SK-N-SH treated with all-trans-retinoic acid at 6 μM for 48 hours (cell line): ENCODE measurements around the gene ARHGEF37.

Source experiments
- ATAC-seq: fragments of 200-7000 bp; cut with Tn5 transposase; 3 replicates; pipeline ENCODE4 v1.9.1; 2020; ENCODE audit warnings: mild to moderate bottlenecking, moderate library complexity
- ARNTL ChIP-seq: fragments of 450-650 bp; formaldehyde crosslinking; IDR thresholded peaks from 2 replicates; pipeline ENCODE4 v1.5.0; 2020; ENCODE audit warnings: low read depth, mild to moderate bottlenecking, moderate library complexity, borderline replicate concordance
- BACH2 ChIP-seq: fragments of 250-450 bp; sonication (Bioruptor Pico); IDR thresholded peaks from 2 replicates; pipeline ENCODE4 v1.9.0; 2021; ENCODE audit warnings: mild to moderate bottlenecking, borderline replicate concordance
- CSDC2 ChIP-seq: fragments of 250-450 bp; sonication (Bioruptor Pico); IDR thresholded peaks from 2 replicates; pipeline ENCODE4 v1.5.0; 2020; ENCODE audit warnings: mild to moderate bottlenecking, moderate library complexity
- ESRRG ChIP-seq: fragments of 250-450 bp; sonication (Bioruptor Pico); IDR thresholded peaks from 2 replicates; pipeline ENCODE4 v1.6.1; 2021; ENCODE audit warnings: mild to moderate bottlenecking
- GLIS3 ChIP-seq: fragments of 250-450 bp; sonication (Bioruptor Pico); IDR thresholded peaks from 2 replicates; pipeline ENCODE4 v1.5.0; 2020; ENCODE audit warnings: mild to moderate bottlenecking, moderate library complexity
- OSR1 ChIP-seq: fragments of 250-450 bp; sonication (Bioruptor Pico); IDR thresholded peaks from 2 replicates; pipeline ENCODE4 v1.8.0; 2022; ENCODE audit warnings: moderate library complexity, mild to moderate bottlenecking, inconsistent platforms
- POU6F1 ChIP-seq: fragments of 250-450 bp; sonication (Bioruptor Pico); IDR thresholded peaks from 2 replicates; pipeline ENCODE4 v1.8.0; 2021; ENCODE audit warnings: low read depth, mild to moderate bottlenecking, moderate library complexity, borderline replicate concordance
- PPARA ChIP-seq: fragments of 250-450 bp; sonication (Bioruptor Pico); IDR thresholded peaks from 2 replicates; pipeline ENCODE4 v1.5.0; 2020; ENCODE audit warnings: mild to moderate bottlenecking, borderline replicate concordance
- SNAI2 ChIP-seq: fragments of 250-450 bp; sonication (Bioruptor Pico); IDR thresholded peaks from 2 replicates; pipeline ENCODE4 v1.5.0; 2020; ENCODE audit warnings: mild to moderate bottlenecking, moderate library complexity
- TCF4 ChIP-seq: fragments of 250-450 bp; sonication (Bioruptor Pico); IDR thresholded peaks from 2 replicates; pipeline ENCODE4 v1.8.0; 2021; ENCODE audit warnings: mild to moderate bottlenecking, moderate library complexity, borderline replicate concordance
- TOX ChIP-seq: fragments of 250-450 bp; sonication (Bioruptor Pico); IDR thresholded peaks from 2 replicates; pipeline ENCODE4 v1.8.0; 2021; ENCODE audit warnings: mild to moderate bottlenecking, moderate library complexity, borderline replicate concordance
- TSHZ2 ChIP-seq: fragments of 250-450 bp; sonication (Bioruptor Pico); IDR thresholded peaks from 2 replicates; pipeline ENCODE4 v1.5.0; 2020; ENCODE audit warnings: mild to moderate bottlenecking, moderate library complexity
- ZC3H10 ChIP-seq: fragments of 250-450 bp; sonication (Bioruptor Pico); IDR thresholded peaks from 2 replicates; pipeline ENCODE4 v1.5.1; 2021; ENCODE audit warnings: mild to moderate bottlenecking, moderate library complexity
- ZFP3 ChIP-seq: fragments of 250-450 bp; sonication (Bioruptor Pico); IDR thresholded peaks from 2 replicates; pipeline ENCODE4 v1.5.0; 2020; ENCODE audit warnings: mild to moderate bottlenecking, moderate library complexity
- ZFP30 ChIP-seq: fragments of 450-650 bp; formaldehyde crosslinking; IDR thresholded peaks from 2 replicates; pipeline ENCODE4 v1.5.0; 2022; ENCODE audit warnings: mild to moderate bottlenecking, moderate library complexity
- ZNF565 ChIP-seq: fragments of 450-650 bp; formaldehyde crosslinking; conservative IDR thresholded peaks from 2 replicates; pipeline ENCODE4 v1.5.0; 2020; ENCODE audit warnings: low read depth, mild to moderate bottlenecking, moderate library complexity
- ZNF70 ChIP-seq: fragments of 450-650 bp; formaldehyde crosslinking; IDR thresholded peaks from 2 replicates; pipeline ENCODE4 v1.5.0; 2020; ENCODE audit warnings: mild to moderate bottlenecking, moderate library complexity
- ZNF8 ChIP-seq: fragments of 450-650 bp; formaldehyde crosslinking; IDR thresholded peaks from 2 replicates; pipeline ENCODE4 v1.5.0; 2020; ENCODE audit warnings: mild to moderate bottlenecking, moderate library complexity
- TF ChIP-seq, protein P1 (sequence below): fragments of 250-450 bp; sonication (Bioruptor Pico); IDR thresholded peaks from 2 replicates; pipeline ENCODE4 v1.5.1; 2021; ENCODE audit warnings: mild to moderate bottlenecking, moderate library complexity
- TF ChIP-seq, protein P2 (sequence below): fragments of 250-450 bp; sonication (Bioruptor Pico); IDR thresholded peaks from 2 replicates; pipeline ENCODE4 v1.8.0; 2020; ENCODE audit warnings: mild to moderate bottlenecking, moderate library complexity, borderline replicate concordance
- TF ChIP-seq, protein P3 (sequence below): fragments of 250-450 bp; sonication (Bioruptor Pico); IDR thresholded peaks from 2 replicates; pipeline ENCODE4 v1.5.1; 2020; ENCODE audit warnings: low read depth, mild to moderate bottlenecking, moderate library complexity

ARHGEF37 gene

GRCh38 chr5:149630337-149630736 lies 49.0 kb downstream of the ARHGEF37 start (continued):
- TF ChIP-seq TOX (CRISPR knock-in tag) (no peak), POU6F1 (CRISPR knock-in tag) (no peak)

GRCh38 chr5:149631506-149631905 lies 50.2 kb downstream of the ARHGEF37 start:
- TF ChIP-seq GLIS3 (CRISPR knock-in tag) (no peak), ZNF565 (CRISPR knock-in tag) (no peak), ZNF70 (CRISPR knock-in tag) (no peak), ZNF8 (CRISPR knock-in tag) (no peak), TOX (CRISPR knock-in tag) (no peak), ARNTL (CRISPR knock-in tag) (no peak), ZFP30 (CRISPR knock-in tag) (no peak), TCF4 (no peak), POU6F1 (CRISPR knock-in tag) (no peak), CSDC2 (CRISPR knock-in tag) (no peak), PPARA (CRISPR knock-in tag) (no peak), OSR1 (CRISPR knock-in tag) (no peak), ESRRG (CRISPR knock-in tag) (no peak), SNAI2 (CRISPR knock-in tag) (no peak), BACH2 (CRISPR knock-in tag) (no peak), ZC3H10 (CRISPR knock-in tag) (no peak)
- TF ChIP-seq, protein P1, sequence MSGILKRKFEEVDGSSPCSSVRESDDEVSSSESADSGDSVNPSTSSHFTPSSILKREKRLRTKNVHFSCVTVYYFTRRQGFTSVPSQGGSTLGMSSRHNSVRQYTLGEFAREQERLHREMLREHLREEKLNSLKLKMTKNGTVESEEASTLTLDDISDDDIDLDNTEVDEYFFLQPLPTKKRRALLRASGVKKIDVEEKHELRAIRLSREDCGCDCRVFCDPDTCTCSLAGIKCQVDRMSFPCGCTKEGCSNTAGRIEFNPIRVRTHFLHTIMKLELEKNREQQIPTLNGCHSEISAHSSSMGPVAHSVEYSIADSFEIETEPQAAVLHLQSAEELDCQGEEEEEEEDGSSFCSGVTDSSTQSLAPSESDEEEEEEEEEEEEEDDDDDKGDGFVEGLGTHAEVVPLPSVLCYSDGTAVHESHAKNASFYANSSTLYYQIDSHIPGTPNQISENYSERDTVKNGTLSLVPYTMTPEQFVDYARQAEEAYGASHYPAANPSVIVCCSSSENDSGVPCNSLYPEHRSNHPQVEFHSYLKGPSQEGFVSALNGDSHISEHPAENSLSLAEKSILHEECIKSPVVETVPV (CRISPR knock-in tag) = no peak
- TF ChIP-seq, protein P2, sequence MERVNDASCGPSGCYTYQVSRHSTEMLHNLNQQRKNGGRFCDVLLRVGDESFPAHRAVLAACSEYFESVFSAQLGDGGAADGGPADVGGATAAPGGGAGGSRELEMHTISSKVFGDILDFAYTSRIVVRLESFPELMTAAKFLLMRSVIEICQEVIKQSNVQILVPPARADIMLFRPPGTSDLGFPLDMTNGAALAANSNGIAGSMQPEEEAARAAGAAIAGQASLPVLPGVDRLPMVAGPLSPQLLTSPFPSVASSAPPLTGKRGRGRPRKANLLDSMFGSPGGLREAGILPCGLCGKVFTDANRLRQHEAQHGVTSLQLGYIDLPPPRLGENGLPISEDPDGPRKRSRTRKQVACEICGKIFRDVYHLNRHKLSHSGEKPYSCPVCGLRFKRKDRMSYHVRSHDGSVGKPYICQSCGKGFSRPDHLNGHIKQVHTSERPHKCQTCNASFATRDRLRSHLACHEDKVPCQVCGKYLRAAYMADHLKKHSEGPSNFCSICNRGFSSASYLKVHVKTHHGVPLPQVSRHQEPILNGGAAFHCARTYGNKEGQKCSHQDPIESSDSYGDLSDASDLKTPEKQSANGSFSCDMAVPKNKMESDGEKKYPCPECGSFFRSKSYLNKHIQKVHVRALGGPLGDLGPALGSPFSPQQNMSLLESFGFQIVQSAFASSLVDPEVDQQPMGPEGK (CRISPR knock-in tag) = no peak
- TF ChIP-seq, protein P3, sequence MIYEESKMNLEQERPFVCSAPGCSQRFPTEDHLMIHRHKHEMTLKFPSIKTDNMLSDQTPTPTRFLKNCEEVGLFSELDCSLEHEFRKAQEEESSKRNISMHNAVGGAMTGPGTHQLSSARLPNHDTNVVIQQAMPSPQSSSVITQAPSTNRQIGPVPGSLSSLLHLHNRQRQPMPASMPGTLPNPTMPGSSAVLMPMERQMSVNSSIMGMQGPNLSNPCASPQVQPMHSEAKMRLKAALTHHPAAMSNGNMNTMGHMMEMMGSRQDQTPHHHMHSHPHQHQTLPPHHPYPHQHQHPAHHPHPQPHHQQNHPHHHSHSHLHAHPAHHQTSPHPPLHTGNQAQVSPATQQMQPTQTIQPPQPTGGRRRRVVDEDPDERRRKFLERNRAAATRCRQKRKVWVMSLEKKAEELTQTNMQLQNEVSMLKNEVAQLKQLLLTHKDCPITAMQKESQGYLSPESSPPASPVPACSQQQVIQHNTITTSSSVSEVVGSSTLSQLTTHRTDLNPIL = no peak
- ATAC-seq = no peak

- TF ChIP-seq BACH2 (CRISPR knock-in tag) (no peak), ZFP30 (CRISPR knock-in tag) (no peak), ZNF8 (CRISPR knock-in tag) (no peak), GLIS3 (CRISPR knock-in tag) (no peak), ESRRG (CRISPR knock-in tag) (no peak), ZFP3 (no peak), ZNF70 (CRISPR knock-in tag) (no peak), OSR1 (CRISPR knock-in tag) (no peak), ZC3H10 (CRISPR knock-in tag) (no peak), TSHZ2 (no peak), TOX (CRISPR knock-in tag) (no peak), CSDC2 (CRISPR knock-in tag) (no peak), SNAI2 (CRISPR knock-in tag) (no peak), POU6F1 (CRISPR knock-in tag) (no peak)
- TF ChIP-seq, protein P1 (CRISPR knock-in tag) = no peak
- TF ChIP-seq, all 23 proteins: peak for 0
- peak; percentile 44 for ATAC-seq
These were observed 51.3 kb downstream of the ARHGEF37 start for GRCh38 chr5:149632311-149633251.
